Nephron (organoid): Measurements from ENCODE around the gene CPSF4.
A peak's percentile ranks its signal among the peaks of the same experiment; 100 is the strongest.
"Not testable (repeated sequence)": the region's sequence is repeated elsewhere in the genome, so short reads cannot be mapped to it uniquely, and the experiment has no call there.

Experiments
- H3K27ac Mint-ChIP-seq, 3 experiments: 2 replicates each; pipeline ENCODE4 v1.8.0; 2020; ENCODE audit warnings: mixed read lengths in 3 of 3, mild to moderate bottlenecking in 2 of 3, moderate library complexity in 1 of 3
- H3K27me3 Mint-ChIP-seq: 2 replicates; pipeline ENCODE4 v1.8.0; 2021; ENCODE audit warnings: low read depth, mild to moderate bottlenecking, moderate library complexity, mixed read lengths
- H3K36me3 Mint-ChIP-seq: 2 replicates; pipeline ENCODE4 v1.8.0; 2020; ENCODE audit warnings: low read depth, mixed read lengths
- H3K4me1 Mint-ChIP-seq: 2 replicates; pipeline ENCODE4 v1.8.0; 2020; ENCODE audit warnings: mixed read lengths
- H3K4me3 Mint-ChIP-seq, 3 experiments: 2 replicates each; pipeline ENCODE4 v1.8.0; 2020; ENCODE audit warnings: mild to moderate bottlenecking in 3 of 3, mixed read lengths in 3 of 3, moderate library complexity in 2 of 3
- H3K9me3 Mint-ChIP-seq: 2 replicates; pipeline ENCODE4 v1.8.0; 2020; ENCODE audit warnings: mixed read lengths
- TF ChIP-seq, protein P1 (sequence below), 3 experiments: fragments of 200-600 bp; sonication (generic); IDR thresholded peaks; one replicate each; pipeline ENCODE4 v1.5.0; 2021; ENCODE audit warnings: antibody characterized with exemption in 3 of 3; ENCODE audit not compliant: unreplicated experiment in 3 of 3

The CPSF4 gene

DNA sequence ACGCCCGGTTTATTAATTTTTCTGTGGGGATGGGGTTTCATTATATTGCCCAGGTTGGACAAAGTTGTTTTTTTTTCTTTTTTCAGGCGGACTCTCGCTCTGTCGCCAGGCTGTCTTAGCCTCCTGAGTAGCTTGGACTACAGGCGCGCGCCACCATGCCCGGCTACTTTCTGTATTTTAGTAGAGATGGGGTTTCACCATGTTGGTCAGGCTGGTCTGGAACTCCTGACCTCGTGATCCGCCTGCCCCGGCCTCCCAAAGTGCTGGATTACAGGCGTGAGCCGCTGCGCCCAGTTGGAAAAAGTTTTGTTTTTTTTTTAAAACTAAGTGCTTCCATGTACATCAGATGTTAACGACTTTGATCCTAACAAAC, 61.9 kb downstream of the CPSF4 start:
- Mint-ChIP-seq H3K36me3 (peaks cover 28% of the 10 kb centered on the region), H3K27ac (peak overlapping the region; percentile 93 to 97 (median 96)), H3K4me3 (peak overlapping the region; percentile 97 to 99 (median 98)), H3K4me1 (peaks cover 25% of the 10 kb centered on the region), H3K9me3 (no peaks in the 10 kb centered on the region), H3K27me3 (no peaks in the 10 kb centered on the region)
- TF ChIP-seq, protein P1, sequence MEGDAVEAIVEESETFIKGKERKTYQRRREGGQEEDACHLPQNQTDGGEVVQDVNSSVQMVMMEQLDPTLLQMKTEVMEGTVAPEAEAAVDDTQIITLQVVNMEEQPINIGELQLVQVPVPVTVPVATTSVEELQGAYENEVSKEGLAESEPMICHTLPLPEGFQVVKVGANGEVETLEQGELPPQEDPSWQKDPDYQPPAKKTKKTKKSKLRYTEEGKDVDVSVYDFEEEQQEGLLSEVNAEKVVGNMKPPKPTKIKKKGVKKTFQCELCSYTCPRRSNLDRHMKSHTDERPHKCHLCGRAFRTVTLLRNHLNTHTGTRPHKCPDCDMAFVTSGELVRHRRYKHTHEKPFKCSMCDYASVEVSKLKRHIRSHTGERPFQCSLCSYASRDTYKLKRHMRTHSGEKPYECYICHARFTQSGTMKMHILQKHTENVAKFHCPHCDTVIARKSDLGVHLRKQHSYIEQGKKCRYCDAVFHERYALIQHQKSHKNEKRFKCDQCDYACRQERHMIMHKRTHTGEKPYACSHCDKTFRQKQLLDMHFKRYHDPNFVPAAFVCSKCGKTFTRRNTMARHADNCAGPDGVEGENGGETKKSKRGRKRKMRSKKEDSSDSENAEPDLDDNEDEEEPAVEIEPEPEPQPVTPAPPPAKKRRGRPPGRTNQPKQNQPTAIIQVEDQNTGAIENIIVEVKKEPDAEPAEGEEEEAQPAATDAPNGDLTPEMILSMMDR (IDR thresholded peaks at IDR 0.05; ENCODE audit: unreplicated experiment in 3 of 3) = no peak

DNA sequence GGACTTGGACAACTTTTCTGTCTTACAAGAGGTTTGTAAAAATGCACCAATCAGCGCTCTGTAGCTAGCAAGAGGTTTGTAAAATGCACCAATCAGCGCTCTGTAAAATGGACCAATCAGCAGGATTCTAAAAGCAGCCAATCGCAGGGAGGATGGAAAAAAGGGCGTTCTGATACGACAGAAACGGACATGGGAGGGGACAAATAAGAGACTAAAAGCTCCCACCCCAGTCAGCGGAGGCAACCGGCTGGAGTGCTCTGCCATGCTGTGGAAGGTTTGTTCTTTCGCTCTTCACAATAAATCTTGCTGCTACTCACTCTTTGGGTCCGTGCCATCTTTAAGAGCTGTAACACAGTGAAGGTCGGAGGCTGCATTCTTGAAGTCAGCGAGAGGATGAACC, 62.5 kb downstream of the CPSF4 start:
- Mint-ChIP-seq H3K4me3 (peak overlapping the region; percentile 97 to 99 (median 98)), H3K36me3 (peaks cover 23% of the 10 kb centered on the region), H3K27ac (peak overlapping the region in 2 of 3 experiments; percentile 35 to 38), H3K4me1 (peaks cover 31% of the 10 kb centered on the region)
- H3K27me3 Mint-ChIP-seq, H3K9me3 Mint-ChIP-seq: not testable (repeated sequence)

DNA sequence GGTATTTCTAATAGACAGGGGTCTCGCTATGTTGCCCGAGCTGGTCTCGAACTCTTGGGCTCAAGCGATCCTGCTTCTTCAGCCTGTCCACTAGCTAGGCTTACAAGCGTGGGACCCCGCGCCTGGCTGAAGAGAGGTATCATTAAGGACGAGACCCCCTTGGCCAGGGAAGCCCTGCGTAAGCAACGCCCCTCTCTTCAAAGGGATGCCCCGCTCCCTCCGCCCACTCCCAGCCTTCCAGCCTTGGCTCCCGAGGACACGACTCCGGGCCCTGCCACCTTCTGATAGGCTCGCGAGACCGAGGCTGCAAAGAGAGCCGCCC, 65.5 kb downstream of the CPSF4 start:
- peaks cover 25% of the 10 kb centered on the region for H3K4me1 Mint-ChIP-seq
- H3K9me3 Mint-ChIP-seq = no peaks in the 10 kb centered on the region
- peak overlapping the region; percentile 89 to 95 (median 94) for H3K4me3 Mint-ChIP-seq
- TF ChIP-seq, protein P1 (IDR thresholded peaks at IDR 0.05; ENCODE audit: unreplicated experiment in 3 of 3) = no peak
- H3K36me3 Mint-ChIP-seq = peaks cover 9% of the 10 kb centered on the region
- peak overlapping the region; percentile 87 to 98 (median 94) for H3K27ac Mint-ChIP-seq
- H3K27me3 Mint-ChIP-seq = no peaks in the 10 kb centered on the region

DNA sequence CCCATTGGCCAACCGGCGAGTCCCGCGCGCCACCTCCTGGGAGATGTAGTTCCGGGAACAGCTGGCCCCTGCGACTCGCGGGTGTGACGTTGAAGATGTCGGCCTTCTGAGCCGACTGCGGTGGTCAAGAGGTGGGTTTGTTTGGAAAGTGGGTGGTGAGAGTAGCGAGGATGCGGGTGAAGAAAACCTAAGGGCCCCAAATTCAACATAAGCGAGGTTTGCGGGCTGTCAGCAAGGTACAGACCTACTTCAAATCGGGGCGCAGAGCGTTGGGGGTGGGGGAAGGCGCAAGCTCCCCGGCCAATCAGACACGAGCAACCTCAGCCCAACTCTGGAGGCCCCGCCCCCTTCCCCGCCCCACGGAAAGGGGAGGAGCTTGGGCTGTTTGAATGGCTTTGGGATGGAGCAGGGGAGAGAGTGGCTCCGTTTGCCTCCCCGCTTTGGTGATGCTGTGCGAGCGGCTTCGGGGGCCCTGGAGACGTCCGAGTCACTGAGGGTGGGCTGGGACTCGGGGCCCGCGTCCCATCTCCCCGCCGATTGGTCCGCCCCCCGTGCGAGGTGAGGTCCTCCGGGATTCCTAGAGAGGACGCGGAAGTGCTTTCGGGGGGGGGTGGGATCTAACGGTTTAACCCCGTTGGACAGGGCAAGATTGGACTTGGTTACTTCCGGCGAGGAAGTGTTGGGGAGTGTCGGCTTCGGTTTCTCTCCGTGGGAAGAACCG, 66.0 kb downstream of the CPSF4 start, which contains the start of gene ZKSCAN5:
ZKSCAN5 (plus strand) TSS at position 60 of the 721 bp plus-strand sequence. CDS start 1,383 bp downstream, outside the sequence.
- H3K9me3 Mint-ChIP-seq = no peaks in the 10 kb centered on the region
- peaks cover 9% of the 10 kb centered on the region for H3K36me3 Mint-ChIP-seq
- no peaks in the 10 kb centered on the region for H3K27me3 Mint-ChIP-seq
- TF ChIP-seq, protein P1 (IDR thresholded peaks at IDR 0.05; ENCODE audit: unreplicated experiment in 3 of 3) = no peak
- peak within 1 kb of the TSS; percentile 87 to 98 (median 94) for H3K27ac Mint-ChIP-seq
- peak within 1 kb of the TSS; percentile 89 to 95 (median 94) for H3K4me3 Mint-ChIP-seq
- peaks cover 25% of the 10 kb centered on the region for H3K4me1 Mint-ChIP-seq

DNA sequence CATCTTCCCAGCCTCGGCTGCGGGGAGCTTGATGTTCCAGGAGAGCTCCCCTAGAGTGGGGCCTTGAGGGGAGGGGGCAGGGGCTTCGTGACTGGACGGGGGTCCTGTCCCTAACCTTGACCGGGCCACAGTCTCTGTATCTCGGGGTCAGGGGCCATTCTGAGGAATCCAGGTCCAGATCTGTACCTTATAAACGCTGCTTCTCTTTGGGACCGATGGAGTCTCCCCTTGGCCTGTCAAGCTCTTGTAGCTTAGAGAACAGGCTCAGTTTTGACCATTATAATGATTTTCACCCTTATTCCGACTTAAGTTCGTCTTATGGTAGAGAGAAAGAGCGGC, 66.5 kb downstream of the CPSF4 start:
- H3K27ac Mint-ChIP-seq = peak overlapping the region; percentile 87 to 98 (median 94)
- peaks cover 20% of the 10 kb centered on the region for H3K4me1 Mint-ChIP-seq
- TF ChIP-seq, protein P1 (IDR thresholded peaks at IDR 0.05; ENCODE audit: unreplicated experiment in 3 of 3) = no peak
- H3K36me3 Mint-ChIP-seq = peaks cover 5% of the 10 kb centered on the region
- no peaks in the 10 kb centered on the region for H3K27me3 Mint-ChIP-seq
- peak overlapping the region; percentile 89 to 95 (median 94) for H3K4me3 Mint-ChIP-seq
- no peaks in the 10 kb centered on the region for H3K9me3 Mint-ChIP-seq
